Fibroblast of the conjunctiva (primary cell): ENCODE measurements around the gene MACROH2A2.
"Not testable (repeated sequence)": the region's sequence is repeated elsewhere in the genome, so short reads cannot be mapped to it uniquely, and the experiment has no call there.

Experiments used
- DNase-seq: peaks from one replicate; pipeline ENCODE4 v3.0.0-alpha.2; 2010; ENCODE audit warnings: low read depth

The MACROH2A2 gene

GRCh38 chr10:70158113-70158512, 105.5 kb downstream of the MACROH2A2 start:
- no peak for DNase-seq

- DNase-seq, result not testable (repeated sequence)
Observed at GRCh38 chr10:70159366-70159765, 106.7 kb downstream of the MACROH2A2 start.

DNA sequence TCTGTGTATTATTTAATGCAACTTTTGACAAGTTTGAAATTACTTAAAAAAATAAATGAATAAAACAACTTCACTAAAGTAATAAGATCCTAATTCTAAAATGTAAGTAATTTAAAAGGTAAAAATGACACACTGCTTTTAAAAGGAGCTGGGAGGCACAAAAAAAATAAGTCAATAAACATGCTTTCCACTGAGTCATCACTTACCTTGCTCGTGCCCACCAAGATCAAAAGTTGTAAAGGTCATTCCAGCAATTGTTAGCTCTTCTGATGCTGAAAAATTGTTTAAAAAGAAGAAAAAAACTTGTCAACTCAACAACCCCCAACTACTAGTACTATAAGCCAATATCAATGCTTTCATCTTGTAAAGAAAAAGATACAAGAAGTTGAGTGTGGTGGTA, 108.2 kb downstream of the MACROH2A2 start:
- DNase-seq, result no peak
